ACC112 (cell line): ENCODE results near the gene PAQR5.

Experiments
- H2AFZ ChIP-seq: fragments of 200-600 bp; sonication (generic); one replicate; pipeline ENCODE4 v1.6.0; 2017; ENCODE audit warnings: antibody characterized with exemption, low read length; ENCODE audit not compliant: unreplicated experiment
- H3K27ac ChIP-seq: fragments of 200-600 bp; sonication (generic); 2 replicates; pipeline ENCODE4 v1.5.1; 2014; ENCODE audit warnings: low read depth, mild to moderate bottlenecking, antibody characterized with exemption, low read length, moderate library complexity
- H3K27me3 ChIP-seq: fragments of 200-600 bp; sonication (generic); 2 replicates; pipeline ENCODE4 v1.6.1; 2014; ENCODE audit warnings: mild to moderate bottlenecking, antibody characterized with exemption, low read length, moderate library complexity, mixed read lengths; ENCODE audit not compliant: insufficient read depth
- H3K36me3 ChIP-seq: fragments of 200-600 bp; sonication (generic); 2 replicates; pipeline ENCODE4 v1.6.1; 2016; ENCODE audit warnings: mild to moderate bottlenecking, antibody characterized with exemption, low read length, moderate library complexity, mixed read lengths; ENCODE audit not compliant: insufficient read depth
- H3K4me1 ChIP-seq: fragments of 200-600 bp; sonication (generic); one replicate; pipeline ENCODE4 v1.6.1; 2016; ENCODE audit warnings: low read length, mixed read lengths; ENCODE audit not compliant: insufficient read depth, unreplicated experiment, control insufficient read depth
- H3K4me3 ChIP-seq: fragments of 200-600 bp; sonication (generic); 2 replicates; pipeline ENCODE4 v1.5.1; 2014; ENCODE audit warnings: mild to moderate bottlenecking, low read depth, low read length
- H3K79me2 ChIP-seq: fragments of 200-600 bp; sonication (generic); one replicate; pipeline ENCODE4 v1.6.0; 2016; ENCODE audit warnings: low read length; ENCODE audit not compliant: control insufficient read depth, unreplicated experiment, insufficient read depth

The PAQR5 gene, protein sequence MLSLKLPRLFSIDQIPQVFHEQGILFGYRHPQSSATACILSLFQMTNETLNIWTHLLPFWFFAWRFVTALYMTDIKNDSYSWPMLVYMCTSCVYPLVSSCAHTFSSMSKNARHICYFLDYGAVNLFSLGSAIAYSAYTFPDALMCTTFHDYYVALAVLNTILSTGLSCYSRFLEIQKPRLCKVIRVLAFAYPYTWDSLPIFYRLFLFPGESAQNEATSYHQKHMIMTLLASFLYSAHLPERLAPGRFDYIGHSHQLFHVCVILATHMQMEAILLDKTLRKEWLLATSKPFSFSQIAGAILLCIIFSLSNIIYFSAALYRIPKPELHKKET

GRCh38 chr15:69298697-69299441 is at the start of gene PAQR5:
TSS of gene PAQR5 (plus strand) at chr15:69298912. CDS start at chr15:69360081, 61,169 bp downstream.
- H3K4me1 ChIP-seq = peaks cover 18% of the 10 kb centered on the region
- H3K4me3 ChIP-seq = peak within 1 kb of the TSS; percentile 91
- peaks cover 4% of the 10 kb centered on the region; the same call in 1 of the 2 replicates for H3K27me3 ChIP-seq
- no peak within 1 kb of the TSS for H3K27ac ChIP-seq
- H3K36me3 ChIP-seq = no peaks in the 10 kb centered on the region
- H2AFZ ChIP-seq = peak within 1 kb of the TSS; percentile 91
- no peaks in the 10 kb centered on the region for H3K79me2 ChIP-seq

DNA sequence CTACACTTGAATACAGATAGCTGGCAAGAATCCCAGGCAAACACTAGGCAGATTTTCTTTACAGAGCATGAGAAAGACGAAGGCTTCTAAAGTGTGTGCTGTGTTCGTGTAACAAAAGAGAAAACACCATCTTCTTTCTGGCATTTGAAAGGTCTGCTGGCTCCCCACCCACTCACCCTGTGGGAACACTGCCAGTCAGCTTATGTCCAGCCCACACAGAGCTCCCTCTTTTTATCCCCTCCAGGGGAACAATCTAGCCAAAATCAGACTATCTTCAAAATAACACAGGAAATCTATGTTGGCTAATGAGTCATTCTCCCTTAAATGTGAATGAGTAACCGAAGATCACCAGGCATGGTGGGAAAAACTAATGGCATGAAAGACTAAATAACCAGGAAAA is 45.6 kb upstream of the PAQR5 start:
- peak overlapping the region; percentile 82 for H3K27ac ChIP-seq
- H3K4me3 ChIP-seq = peak overlapping the region; percentile 40
- H3K4me1 ChIP-seq = peaks cover 17% of the 10 kb centered on the region
- no peaks in the 10 kb centered on the region for H3K36me3 ChIP-seq
- no peaks in the 10 kb centered on the region for H3K79me2 ChIP-seq
- H3K27me3 ChIP-seq = no peaks in the 10 kb centered on the region
- peak overlapping the region; percentile 73 for H2AFZ ChIP-seq

- H3K4me3 ChIP-seq = no peak overlapping the region
- no peaks in the 10 kb centered on the region for H3K27me3 ChIP-seq
- H3K27ac ChIP-seq = no peak overlapping the region
- no peak overlapping the region for H2AFZ ChIP-seq
- no peaks in the 10 kb centered on the region for H3K79me2 ChIP-seq
- no peaks in the 10 kb centered on the region for H3K4me1 ChIP-seq
- H3K36me3 ChIP-seq = no peaks in the 10 kb centered on the region
Measured at GRCh38 chr15:69265347-69265955, 33.3 kb upstream of the PAQR5 start.

DNA sequence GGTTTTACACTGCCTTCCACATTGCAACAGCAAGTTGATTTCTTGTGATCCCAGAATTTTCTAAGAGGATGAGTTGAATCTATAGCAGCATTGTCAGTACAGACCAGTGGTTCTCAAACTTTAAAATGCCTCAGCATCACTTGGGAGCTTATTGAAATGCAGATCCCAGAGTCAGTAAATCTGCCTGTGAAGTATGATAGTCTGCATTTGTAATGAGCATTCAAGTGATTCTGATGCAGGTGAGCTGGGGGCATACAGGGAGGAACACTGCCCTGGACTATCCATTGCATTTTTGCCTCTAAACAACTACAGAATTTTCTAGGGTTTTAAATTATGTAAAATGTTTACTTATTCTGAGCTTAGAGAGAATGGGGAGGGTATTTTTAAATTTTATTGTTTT is 27.5 kb upstream of the PAQR5 start:
- no peaks in the 10 kb centered on the region for H3K79me2 ChIP-seq
- H2AFZ ChIP-seq = no peak overlapping the region
- H3K36me3 ChIP-seq = no peaks in the 10 kb centered on the region
- no peaks in the 10 kb centered on the region for H3K4me1 ChIP-seq
- no peaks in the 10 kb centered on the region for H3K27me3 ChIP-seq
- no peak overlapping the region for H3K27ac ChIP-seq
- no peak overlapping the region for H3K4me3 ChIP-seq

GRCh38 chr15:69272139-69272538 is 26.6 kb upstream of the PAQR5 start:
- Histone ChIP-seq H3K27me3 (0 out of 2 replicates have a peak, but pooled peaks cover 3% of the 10 kb centered on the region), H3K4me1 (no peaks in the 10 kb centered on the region), H2AFZ (no peak overlapping the region), H3K27ac (no peak overlapping the region), H3K36me3 (no peaks in the 10 kb centered on the region), H3K79me2 (no peaks in the 10 kb centered on the region), H3K4me3 (no peak overlapping the region)

DNA sequence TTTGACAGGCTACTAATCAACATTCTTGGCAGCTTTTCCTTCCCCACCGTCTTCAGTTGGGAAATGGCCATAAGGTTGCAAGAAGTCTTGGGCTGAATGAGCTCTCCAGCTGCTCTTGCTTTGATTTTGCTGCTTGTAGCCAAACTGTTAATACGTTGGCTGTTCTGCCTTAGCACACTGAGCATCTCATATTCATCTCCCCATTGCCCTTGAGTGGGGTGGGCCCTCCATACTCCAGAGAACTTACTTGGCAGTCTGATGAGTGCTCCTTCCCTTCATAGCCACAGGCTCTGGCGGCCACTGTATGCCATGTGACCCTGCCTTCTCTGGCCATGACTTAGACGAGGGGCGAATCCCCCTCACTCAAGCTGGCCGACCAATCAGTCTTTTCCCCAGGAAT is 25.8 kb upstream of the PAQR5 start:
- no peak overlapping the region for H2AFZ ChIP-seq
- H3K4me1 ChIP-seq = no peaks in the 10 kb centered on the region
- H3K4me3 ChIP-seq = no peak overlapping the region
- H3K79me2 ChIP-seq = no peaks in the 10 kb centered on the region
- no peaks in the 10 kb centered on the region for H3K36me3 ChIP-seq
- 0 out of 2 replicates have a peak, but pooled peaks cover 3% of the 10 kb centered on the region for H3K27me3 ChIP-seq
- no peak overlapping the region for H3K27ac ChIP-seq

- Histone ChIP-seq H3K4me1 (no peaks in the 10 kb centered on the region), H3K4me3 (no peak overlapping the region), H3K79me2 (no peaks in the 10 kb centered on the region), H3K36me3 (no peaks in the 10 kb centered on the region), H3K27me3 (0 out of 2 replicates have a peak, but pooled peaks cover 3% of the 10 kb centered on the region), H2AFZ (no peak overlapping the region), H3K27ac (no peak overlapping the region)
Measured at GRCh38 chr15:69275074-69275670, 23.5 kb upstream of the PAQR5 start.

DNA sequence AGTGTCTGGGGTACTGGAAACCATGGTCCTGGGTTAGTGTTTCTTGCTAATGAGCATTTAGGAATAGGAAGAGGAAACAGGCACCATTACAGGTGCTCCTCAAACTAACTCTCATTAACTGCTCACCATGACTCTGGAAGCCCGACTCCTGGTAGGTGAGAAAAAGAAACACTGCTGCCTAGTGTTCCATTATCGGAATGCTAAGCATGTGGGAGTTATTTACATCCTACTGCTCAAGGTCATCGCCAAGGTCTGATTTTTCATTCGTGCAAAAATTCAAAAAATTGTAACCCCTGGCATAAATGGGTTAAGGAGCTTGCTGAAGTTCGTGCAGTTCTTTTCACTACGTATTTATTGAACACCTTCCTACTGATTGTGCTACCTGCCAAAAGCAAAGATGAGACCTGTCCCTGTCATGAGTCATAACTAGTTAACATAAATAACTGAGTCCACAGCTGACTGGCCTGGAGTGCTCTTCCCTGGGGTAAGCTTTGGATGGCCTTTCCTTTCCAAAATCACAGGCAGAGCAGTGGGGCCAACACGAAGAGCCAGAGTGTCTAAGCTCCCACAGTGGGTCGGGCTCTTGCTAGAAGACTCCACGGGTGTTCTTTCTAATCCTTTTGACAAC is 22.7 kb upstream of the PAQR5 start:
- Histone ChIP-seq H3K79me2 (no peaks in the 10 kb centered on the region), H3K36me3 (no peaks in the 10 kb centered on the region), H3K4me3 (no peak overlapping the region), H3K27ac (no peak overlapping the region), H2AFZ (no peak overlapping the region), H3K4me1 (no peaks in the 10 kb centered on the region), H3K27me3 (0 out of 2 replicates have a peak, but pooled peaks cover 3% of the 10 kb centered on the region)

- H3K27ac ChIP-seq = no peak overlapping the region
- H3K79me2 ChIP-seq = no peaks in the 10 kb centered on the region
- H3K27me3 ChIP-seq = 0 out of 2 replicates have a peak, but pooled peaks cover 3% of the 10 kb centered on the region
- H3K4me1 ChIP-seq = no peaks in the 10 kb centered on the region
- H2AFZ ChIP-seq = no peak overlapping the region
- H3K36me3 ChIP-seq = no peaks in the 10 kb centered on the region
- no peak overlapping the region for H3K4me3 ChIP-seq
Measured at GRCh38 chr15:69277316-69277715, 21.4 kb upstream of the PAQR5 start.

- H3K4me1 ChIP-seq = no peaks in the 10 kb centered on the region
- H3K4me3 ChIP-seq = no peak overlapping the region
- H3K79me2 ChIP-seq = no peaks in the 10 kb centered on the region
- 0 out of 2 replicates have a peak, but pooled peaks cover 3% of the 10 kb centered on the region for H3K27me3 ChIP-seq
- H3K36me3 ChIP-seq = no peaks in the 10 kb centered on the region
- H2AFZ ChIP-seq = no peak overlapping the region
- no peak overlapping the region for H3K27ac ChIP-seq
Measured at GRCh38 chr15:69279636-69280035, 19.1 kb upstream of the PAQR5 start.
